Measurements from ENCODE around the gene EXOC6B.

Gene EXOC6B

DNA sequence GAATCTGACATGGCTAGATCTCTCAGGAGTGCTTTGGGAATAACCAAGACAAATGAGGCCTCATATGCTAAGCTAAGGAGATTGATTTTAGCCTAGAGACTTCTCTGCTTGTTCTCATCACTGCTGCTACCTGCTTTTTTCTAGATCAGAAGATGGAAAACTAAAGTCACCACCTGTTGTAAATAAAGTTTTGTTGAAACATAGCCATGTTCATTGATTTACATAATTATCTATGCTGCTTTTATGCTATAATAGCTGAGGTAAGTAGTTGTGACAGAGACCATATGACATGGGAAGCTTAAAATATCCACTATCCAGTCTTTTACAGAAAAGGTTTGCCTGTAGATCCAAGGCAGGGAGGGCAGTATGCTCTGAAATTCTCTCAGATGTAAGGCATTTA lies 632.1 kb downstream of the EXOC6B start:
- Histone ChIP-seq H3K36me3 (ENCODE audit: insufficient read depth, low read length) (no peaks in the 10 kb centered on the region), H3K4me1 (ENCODE audit: insufficient read depth, low read length) (no peaks in the 10 kb centered on the region), H3K4me2 (ENCODE audit: insufficient read depth, low read length) (no peak overlapping the region), H3K9ac (ENCODE audit: low read depth, low read length) (no peak overlapping the region), H3K27me3 (ENCODE audit: insufficient read depth, low read length, poor library complexity) (no peaks in the 10 kb centered on the region), H3K4me3 (ENCODE audit: low read depth in 1 of 2, low read length in 2 of 2) (no peak overlapping the region), H3K79me2 (ENCODE audit: insufficient read depth, low read length) (no peaks in the 10 kb centered on the region), H3K27ac (ENCODE audit: low read length) (no peak overlapping the region), H3K9me3 (ENCODE audit: insufficient read depth, low read length, severe bottlenecking) (no peaks in the 10 kb centered on the region), H2AFZ (ENCODE audit: low read depth, low read length) (no peak overlapping the region), H4K20me1 (ENCODE audit: insufficient read depth, low read length) (no peaks in the 10 kb centered on the region)
- DNase-seq: no peak
- ATAC-seq (ENCODE audit: insufficient read depth, low read depth): no peak
- no peak for TF ChIP-seq EZH2 (IDR thresholded peaks at IDR 0.05; ENCODE audit: borderline replicate concordance, low read depth, low read length, severe bottlenecking)
- TF ChIP-seq, protein P1, sequence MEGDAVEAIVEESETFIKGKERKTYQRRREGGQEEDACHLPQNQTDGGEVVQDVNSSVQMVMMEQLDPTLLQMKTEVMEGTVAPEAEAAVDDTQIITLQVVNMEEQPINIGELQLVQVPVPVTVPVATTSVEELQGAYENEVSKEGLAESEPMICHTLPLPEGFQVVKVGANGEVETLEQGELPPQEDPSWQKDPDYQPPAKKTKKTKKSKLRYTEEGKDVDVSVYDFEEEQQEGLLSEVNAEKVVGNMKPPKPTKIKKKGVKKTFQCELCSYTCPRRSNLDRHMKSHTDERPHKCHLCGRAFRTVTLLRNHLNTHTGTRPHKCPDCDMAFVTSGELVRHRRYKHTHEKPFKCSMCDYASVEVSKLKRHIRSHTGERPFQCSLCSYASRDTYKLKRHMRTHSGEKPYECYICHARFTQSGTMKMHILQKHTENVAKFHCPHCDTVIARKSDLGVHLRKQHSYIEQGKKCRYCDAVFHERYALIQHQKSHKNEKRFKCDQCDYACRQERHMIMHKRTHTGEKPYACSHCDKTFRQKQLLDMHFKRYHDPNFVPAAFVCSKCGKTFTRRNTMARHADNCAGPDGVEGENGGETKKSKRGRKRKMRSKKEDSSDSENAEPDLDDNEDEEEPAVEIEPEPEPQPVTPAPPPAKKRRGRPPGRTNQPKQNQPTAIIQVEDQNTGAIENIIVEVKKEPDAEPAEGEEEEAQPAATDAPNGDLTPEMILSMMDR (IDR thresholded peaks at IDR 0.05; ENCODE audit: borderline replicate concordance, extremely low read depth, low read length, poor library complexity, severe bottlenecking): no peak

DNA sequence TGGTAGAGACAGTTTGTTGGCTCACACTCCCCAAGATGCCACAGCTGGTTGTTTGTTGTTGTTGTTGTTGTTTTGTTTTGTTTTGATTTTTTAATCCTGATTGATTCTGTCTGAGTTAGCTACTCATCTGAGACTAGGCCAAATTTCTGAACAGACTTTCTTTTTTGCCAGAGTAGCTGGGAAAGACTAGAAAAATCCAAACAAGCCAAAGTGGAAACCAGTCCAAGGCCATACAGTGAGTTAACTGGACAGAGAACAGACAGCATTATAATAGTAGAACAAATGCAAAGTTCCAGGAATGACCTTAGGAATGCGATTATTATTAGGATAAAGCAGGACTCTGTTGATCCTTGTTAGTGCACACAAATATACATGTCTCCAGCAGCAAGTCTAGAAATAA lies 634.4 kb downstream of the EXOC6B start:
- H3K4me1 ChIP-seq (ENCODE audit: insufficient read depth, low read length): no peaks in the 10 kb centered on the region
- H3K4me2 ChIP-seq (ENCODE audit: insufficient read depth, low read length): no peak overlapping the region
- ATAC-seq (ENCODE audit: insufficient read depth, low read depth): no peak
- H3K36me3 ChIP-seq (ENCODE audit: insufficient read depth, low read length): no peaks in the 10 kb centered on the region
- peaks cover 4% of the 10 kb centered on the region for H3K9me3 ChIP-seq (ENCODE audit: insufficient read depth, low read length, severe bottlenecking)
- no peaks in the 10 kb centered on the region for H3K79me2 ChIP-seq (ENCODE audit: insufficient read depth, low read length)
- H3K27ac ChIP-seq (ENCODE audit: low read length): no peak overlapping the region
- no peak overlapping the region for H3K9ac ChIP-seq (ENCODE audit: low read depth, low read length)
- H2AFZ ChIP-seq (ENCODE audit: low read depth, low read length): no peak overlapping the region
- no peak for DNase-seq
- no peaks in the 10 kb centered on the region for H3K27me3 ChIP-seq (ENCODE audit: insufficient read depth, low read length, poor library complexity)
- H4K20me1 ChIP-seq (ENCODE audit: insufficient read depth, low read length): no peaks in the 10 kb centered on the region
- H3K4me3 ChIP-seq (ENCODE audit: low read depth in 1 of 2, low read length in 2 of 2): no peak overlapping the region
- no peak for TF ChIP-seq EZH2 (IDR thresholded peaks at IDR 0.05; ENCODE audit: borderline replicate concordance, low read depth, low read length, severe bottlenecking)
- TF ChIP-seq, protein P1 (IDR thresholded peaks at IDR 0.05; ENCODE audit: borderline replicate concordance, extremely low read depth, low read length, poor library complexity, severe bottlenecking): no peak

DNA sequence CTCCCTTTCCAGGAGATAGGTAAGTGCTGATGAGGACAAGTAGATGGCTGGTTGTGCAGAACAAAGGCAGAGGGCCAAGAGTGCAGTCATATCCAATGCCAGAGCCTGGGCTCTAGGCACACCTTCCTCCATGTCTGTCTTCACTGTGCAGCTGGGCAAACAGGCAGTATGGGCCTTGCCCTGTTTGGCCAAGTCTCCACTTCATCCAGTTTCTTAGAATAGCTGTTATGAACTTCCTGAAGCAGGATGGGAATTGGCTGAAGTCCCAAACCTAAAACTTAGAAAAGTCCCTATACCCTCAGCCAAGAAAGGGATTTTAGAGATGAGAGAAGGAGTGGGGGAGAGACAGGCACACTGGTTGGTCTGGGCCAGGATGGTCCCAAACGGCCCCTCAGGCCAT lies 640.6 kb downstream of the EXOC6B start:
- Histone ChIP-seq H3K36me3 (ENCODE audit: insufficient read depth, low read length) (no peaks in the 10 kb centered on the region), H3K9ac (ENCODE audit: low read depth, low read length) (no peak overlapping the region), H3K27me3 (ENCODE audit: insufficient read depth, low read length, poor library complexity) (no peaks in the 10 kb centered on the region), H3K4me1 (ENCODE audit: insufficient read depth, low read length) (no peaks in the 10 kb centered on the region), H3K79me2 (ENCODE audit: insufficient read depth, low read length) (no peaks in the 10 kb centered on the region), H2AFZ (ENCODE audit: low read depth, low read length) (no peak overlapping the region), H3K9me3 (ENCODE audit: insufficient read depth, low read length, severe bottlenecking) (peaks cover 4% of the 10 kb centered on the region), H4K20me1 (ENCODE audit: insufficient read depth, low read length) (no peaks in the 10 kb centered on the region), H3K4me3 (ENCODE audit: low read depth in 1 of 2, low read length in 2 of 2) (no peak overlapping the region), H3K4me2 (ENCODE audit: insufficient read depth, low read length) (no peak overlapping the region), H3K27ac (ENCODE audit: low read length) (no peak overlapping the region)
- DNase-seq (no peak), ATAC-seq (ENCODE audit: insufficient read depth, low read depth) (no peak)
- no peak for TF ChIP-seq EZH2 (IDR thresholded peaks at IDR 0.05; ENCODE audit: borderline replicate concordance, low read depth, low read length, severe bottlenecking)
- TF ChIP-seq, protein P1 (IDR thresholded peaks at IDR 0.05; ENCODE audit: borderline replicate concordance, extremely low read depth, low read length, poor library complexity, severe bottlenecking): no peak

DNA sequence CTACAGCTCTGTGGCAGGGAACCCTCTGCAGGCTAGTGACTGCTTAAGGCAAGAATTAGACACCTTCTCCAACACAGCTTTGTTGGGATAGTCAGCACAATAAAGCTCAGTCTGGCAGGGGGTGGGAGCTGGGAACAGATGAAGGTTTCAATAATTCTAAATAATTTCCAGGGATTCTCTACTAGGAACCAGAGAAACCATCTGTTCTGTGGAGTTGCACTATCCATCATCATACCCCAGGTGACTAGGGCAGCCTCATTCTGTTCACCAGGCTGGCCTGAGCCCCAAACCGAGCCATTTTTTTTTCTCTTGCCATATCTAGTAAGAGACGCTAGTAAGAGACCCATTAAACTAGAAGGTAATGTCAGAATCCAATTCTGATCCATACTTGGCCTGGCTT lies 642.4 kb downstream of the EXOC6B start:
- H3K36me3 ChIP-seq (ENCODE audit: insufficient read depth, low read length): no peaks in the 10 kb centered on the region
- TF ChIP-seq, protein P1 (IDR thresholded peaks at IDR 0.05; ENCODE audit: borderline replicate concordance, extremely low read depth, low read length, poor library complexity, severe bottlenecking): no peak
- TF ChIP-seq EZH2 (IDR thresholded peaks at IDR 0.05; ENCODE audit: borderline replicate concordance, low read depth, low read length, severe bottlenecking): no peak
- H4K20me1 ChIP-seq (ENCODE audit: insufficient read depth, low read length): no peaks in the 10 kb centered on the region
- no peaks in the 10 kb centered on the region for H3K27me3 ChIP-seq (ENCODE audit: insufficient read depth, low read length, poor library complexity)
- H3K4me3 ChIP-seq (ENCODE audit: low read depth in 1 of 2, low read length in 2 of 2): no peak overlapping the region
- ATAC-seq (ENCODE audit: insufficient read depth, low read depth) (no peak), DNase-seq (no peak)
- no peak overlapping the region for H3K4me2 ChIP-seq (ENCODE audit: insufficient read depth, low read length)
- H3K9me3 ChIP-seq (ENCODE audit: insufficient read depth, low read length, severe bottlenecking): peaks cover 4% of the 10 kb centered on the region
- no peak overlapping the region for H3K9ac ChIP-seq (ENCODE audit: low read depth, low read length)
- H3K27ac ChIP-seq (ENCODE audit: low read length): no peak overlapping the region
- no peak overlapping the region for H2AFZ ChIP-seq (ENCODE audit: low read depth, low read length)
- no peaks in the 10 kb centered on the region for H3K4me1 ChIP-seq (ENCODE audit: insufficient read depth, low read length)
- H3K79me2 ChIP-seq (ENCODE audit: insufficient read depth, low read length): no peaks in the 10 kb centered on the region
